HG02943 (cell line): ENCODE measurements around the gene UBE2J2.
"Not testable (repeated sequence)": the region's sequence is repeated elsewhere in the genome, so short reads cannot be mapped to it uniquely, and the experiment has no call there.

Experiments
- ATAC-seq: cut with Tn5 transposase; IDR thresholded peaks from one replicate; pipeline ENCODE4 v1.9.1; 2021; ENCODE audit warnings: mild to moderate bottlenecking, low read depth, moderate library complexity; ENCODE audit not compliant: unreplicated experiment

The UBE2J2 gene

GRCh38 chr1:1259540-1259939 lies 14.1 kb downstream of the UBE2J2 start:
- ATAC-seq, result no peak

GRCh38 chr1:1259119-1259488 lies 14.6 kb downstream of the UBE2J2 start:
- no peak for ATAC-seq

GRCh38 chr1:1256956-1257871 lies 16.4 kb downstream of the UBE2J2 start:
- no peak for ATAC-seq

GRCh38 chr1:1255611-1256010 lies 18.0 kb downstream of the UBE2J2 start:
- ATAC-seq, result no peak

- ATAC-seq, result no peak
Observed at GRCh38 chr1:1255078-1255477, 18.6 kb downstream of the UBE2J2 start.

- no peak for ATAC-seq
Observed at GRCh38 chr1:1254667-1254998, 19.0 kb downstream of the UBE2J2 start.

GRCh38 chr1:1253972-1254666 lies 19.5 kb downstream of the UBE2J2 start:
- no peak for ATAC-seq

GRCh38 chr1:1253314-1253713 lies 20.3 kb downstream of the UBE2J2 start:
- no peak for ATAC-seq

- no peak for ATAC-seq
Observed at GRCh38 chr1:1250786-1251284, 22.8 kb downstream of the UBE2J2 start.

GRCh38 chr1:1248009-1248913 lies 25.4 kb downstream of the UBE2J2 start:
- not testable (repeated sequence) for ATAC-seq

- ATAC-seq, result no peak
Observed at GRCh38 chr1:1247341-1247913, 26.2 kb downstream of the UBE2J2 start.

GRCh38 chr1:1246577-1247340 lies 26.9 kb downstream of the UBE2J2 start, which contains the start of gene C1QTNF12:
Gene C1QTNF12 (minus strand): TSS chr1:1246722. CDS start chr1:1246690, 32 bp downstream.
- no peak for ATAC-seq

GRCh38 chr1:1245817-1246576 lies 27.7 kb downstream of the UBE2J2 start:
- no peak for ATAC-seq

GRCh38 chr1:1245178-1245816 lies 28.4 kb downstream of the UBE2J2 start:
- no peak for ATAC-seq

GRCh38 chr1:1244192-1244811 lies 29.4 kb downstream of the UBE2J2 start:
- ATAC-seq, result no peak

- no peak for ATAC-seq
Observed at GRCh38 chr1:1243807-1244191, 29.9 kb downstream of the UBE2J2 start.

- no peak for ATAC-seq
Observed at GRCh38 chr1:1243266-1243660, 30.4 kb downstream of the UBE2J2 start.
